Caki2 (cell line): ENCODE results near the gene TMPRSS11D. TPM values are rescaled to one million over a fixed set of nuclear protein-coding genes. Genes with fewer than 3 reads are reported as not detected.

ENCODE experiments used
- DNase-seq: peaks from one replicate; pipeline ENCODE4 v3.0.0-alpha.2; 2015; ENCODE audit warnings: low read depth
- in situ Hi-C: cut with HindIII; loops from 2 replicates; pipeline ENCODE4 v1.10.0; 2016; ENCODE audit warnings: low sequenced_read_pairs, low pct_unique_long_range_greater_than_20kb, mixed read lengths
- total RNA-seq: library from RNA; depleted of rRNA; stranded (reverse); fragments of >200 nt; shearing (Covaris generic); gene quantifications from 2 replicates; pipeline ENCODE4 v1.2.3, GENCODE V29; 2014; ENCODE audit warnings: low replicate concordance; rRNA removed

Gene TMPRSS11D
- total RNA-seq, 1 experiment from 2014 or later = not detected

DNA sequence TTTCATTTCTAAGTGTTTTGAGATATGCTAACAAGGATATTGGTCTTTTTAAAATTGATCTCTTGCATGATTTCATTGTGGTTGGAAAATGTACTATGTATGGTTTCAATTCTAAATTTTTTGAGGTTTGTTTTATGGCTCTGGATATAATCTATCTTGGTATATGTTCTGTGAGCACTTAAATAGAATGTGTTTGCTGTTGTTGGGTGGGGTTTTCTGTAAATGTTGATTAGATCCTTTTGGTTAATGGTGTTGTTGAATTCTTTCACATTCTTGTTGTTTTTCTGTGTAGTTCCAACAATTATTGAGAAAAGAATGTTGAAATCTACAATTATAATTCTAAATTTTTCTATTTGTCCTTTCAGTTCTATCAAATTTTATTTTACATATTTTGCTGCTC lies 87.0 kb downstream of the TMPRSS11D start:
- no peak for DNase-seq
- in situ Hi-C loops = no loop called here

DNA sequence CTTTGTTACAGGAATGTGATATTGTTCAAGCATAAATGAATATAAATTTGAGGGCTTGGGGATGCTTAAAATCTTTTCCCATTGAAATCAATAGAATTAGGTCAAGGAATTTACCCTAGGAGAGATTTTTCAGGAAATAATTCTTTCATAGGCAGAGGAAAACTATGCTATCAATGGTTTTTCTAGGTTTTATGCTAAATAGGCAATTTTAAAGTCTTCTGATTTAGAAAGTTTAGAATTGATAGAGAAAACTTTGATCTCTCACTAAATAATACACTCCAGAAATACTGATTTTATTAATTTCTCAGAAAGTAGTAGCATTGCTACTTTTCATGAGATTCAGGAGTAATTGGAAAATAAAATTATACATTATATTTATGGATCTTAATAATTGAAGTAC lies 93.1 kb downstream of the TMPRSS11D start:
- in situ Hi-C loops = no loop called here

DNA sequence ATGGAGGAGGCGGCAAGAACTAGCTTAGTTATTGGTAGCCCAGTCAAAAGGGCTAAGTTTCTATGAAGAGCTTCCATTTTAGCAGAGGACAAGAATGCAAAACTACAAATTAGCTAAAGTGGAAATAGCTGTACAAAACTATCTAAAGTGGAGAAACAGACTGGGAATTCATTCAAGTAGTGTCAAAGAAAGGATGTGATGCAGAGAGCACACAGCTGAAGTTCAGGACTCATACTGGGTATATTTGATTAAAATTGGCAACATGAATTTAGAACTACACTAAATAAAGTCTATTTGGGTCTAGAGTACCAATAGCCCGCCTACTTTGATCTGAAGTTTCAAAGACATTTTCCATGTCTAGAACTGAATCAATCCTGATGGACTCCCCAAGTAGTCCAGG lies 96.5 kb downstream of the TMPRSS11D start:
- in situ Hi-C loops = no loop called here
- no peak for DNase-seq

More for the DNA sequence above, 93.1 kb downstream of the TMPRSS11D start:
- DNase-seq = no peak

DNA sequence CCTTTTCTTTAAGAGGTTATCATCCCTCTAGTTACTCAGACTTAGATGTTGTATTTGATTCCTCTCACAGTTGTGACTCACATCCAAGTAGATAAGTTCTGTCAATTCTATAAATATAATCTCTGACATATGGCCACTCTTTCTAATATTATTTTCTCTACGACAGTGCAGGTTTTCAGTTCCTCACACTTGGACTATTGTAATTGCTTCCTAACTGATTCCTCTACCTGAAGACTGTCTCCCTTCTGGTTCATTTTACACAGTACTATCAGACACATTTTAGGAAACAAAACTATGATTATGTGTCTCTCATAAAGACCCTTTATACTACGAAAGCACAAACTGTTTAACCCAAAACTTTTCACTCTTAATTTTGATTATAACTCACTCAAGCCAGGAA lies 98.3 kb downstream of the TMPRSS11D start:
- DNase-seq = no peak
- in situ Hi-C loops = no loop called here

DNA sequence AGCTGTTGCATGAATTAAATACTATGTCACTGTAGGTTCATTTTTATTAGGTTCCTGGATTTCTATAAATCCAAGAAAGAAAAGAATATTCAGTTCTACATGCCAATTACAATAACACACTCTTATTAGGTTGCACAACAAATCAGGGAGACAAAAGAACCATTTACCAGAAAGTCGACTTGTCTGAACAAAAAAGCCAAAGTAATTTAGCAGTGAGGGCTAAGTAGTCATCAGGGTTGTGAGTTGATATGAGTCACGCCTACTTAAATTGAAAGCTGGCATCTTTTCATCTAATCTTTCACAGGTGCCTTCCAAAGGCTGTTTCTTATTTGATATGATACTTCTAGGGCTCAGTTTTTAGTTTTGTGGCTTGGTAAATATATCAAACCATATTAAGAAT lies 104.2 kb downstream of the TMPRSS11D start:
- no peak for DNase-seq
- in situ Hi-C loops = no loop called here

DNA sequence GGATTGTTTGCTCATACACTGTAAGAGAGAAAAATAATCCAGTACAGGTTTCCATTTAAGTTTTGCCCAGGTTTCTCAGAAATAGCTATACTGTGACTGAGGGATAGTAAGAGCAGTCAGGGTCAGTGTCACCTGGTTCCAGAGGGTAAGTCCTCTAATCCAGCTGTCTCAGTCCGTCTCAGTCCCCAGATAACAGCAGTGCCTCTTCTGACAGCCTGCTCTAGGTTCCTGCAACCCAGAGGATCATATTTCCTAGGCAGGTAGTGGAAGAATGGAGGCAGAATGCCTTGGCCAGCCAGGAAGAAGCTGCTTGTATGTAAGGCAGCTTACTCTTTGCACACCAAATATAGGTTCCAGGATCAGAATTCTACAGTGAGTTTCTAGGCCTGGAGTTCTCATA lies 107.1 kb downstream of the TMPRSS11D start:
- in situ Hi-C loops = no loop called here
- no peak for DNase-seq

Other genes starting within 250 kb of the TMPRSS11D start
- 71.4 and 123 TPM in 2 replicates for gene UBA6, start 182.8 kb downstream of the TMPRSS11D start, total RNA-seq
- gene GNRHR, start 129.6 kb downstream of the TMPRSS11D start, total RNA-seq = not detected in 2 replicates
- gene TMPRSS11A, start 79.5 kb upstream of the TMPRSS11D start, total RNA-seq = not detected in 2 replicates
- not detected in 2 replicates for gene TMPRSS11F, start 245.9 kb upstream of the TMPRSS11D start, total RNA-seq